Retina (tissue), 1 donor: ENCODE results near the gene TRIAP1.

ENCODE experiments used
- DNase-seq: peaks from one replicate; pipeline ENCODE4 v3.0.0-alpha.2; 2016

TRIAP1 gene

DNA sequence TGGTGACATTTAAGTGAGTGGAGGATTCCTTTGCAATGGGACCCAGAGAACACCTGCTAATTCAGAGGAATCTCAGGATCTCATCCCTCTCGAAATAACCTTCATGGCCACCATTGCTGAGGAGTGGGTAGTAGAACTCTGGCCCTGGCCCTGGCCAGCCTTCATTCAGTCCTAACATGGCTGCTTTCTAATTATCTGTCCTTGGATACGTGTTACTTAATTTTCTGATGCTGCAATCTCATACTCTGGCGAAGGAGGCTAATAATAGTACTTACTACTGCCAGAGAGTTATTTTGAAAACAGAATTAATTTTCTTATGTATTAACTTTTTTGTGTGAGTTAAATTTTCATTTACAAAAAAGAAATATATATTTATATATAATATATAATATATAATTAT lies 20.4 kb downstream of the TRIAP1 start:
- DNase-seq, result no peak

- DNase-seq, result no peak
Observed at GRCh38 chr12:120422892-120423456, 23.2 kb downstream of the TRIAP1 start.

DNA sequence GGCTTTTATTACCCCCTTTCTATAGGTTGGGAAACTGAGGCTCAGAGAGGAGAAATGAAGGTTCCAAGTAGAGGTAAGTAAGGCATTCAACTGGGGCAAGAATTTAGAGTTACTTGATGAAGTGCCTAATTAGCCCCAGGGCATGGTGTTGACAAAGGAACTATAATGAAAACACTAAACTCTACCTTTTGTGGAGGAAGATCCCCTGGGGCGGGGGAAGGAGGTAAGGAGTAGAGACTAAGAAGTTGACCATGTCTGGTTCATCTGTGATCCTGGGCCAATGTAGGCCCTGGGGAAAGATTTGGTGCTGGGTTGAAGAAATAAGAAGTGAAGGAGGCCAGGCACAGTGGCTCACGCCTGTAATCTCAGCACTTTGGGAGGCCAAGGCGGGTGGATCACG lies 24.5 kb downstream of the TRIAP1 start:
- no peak for DNase-seq

GRCh38 chr12:120417917-120418580 lies 28.1 kb downstream of the TRIAP1 start:
- no peak for DNase-seq

- no peak for DNase-seq
Observed at GRCh38 chr12:120416490-120417216, 29.5 kb downstream of the TRIAP1 start.

DNA sequence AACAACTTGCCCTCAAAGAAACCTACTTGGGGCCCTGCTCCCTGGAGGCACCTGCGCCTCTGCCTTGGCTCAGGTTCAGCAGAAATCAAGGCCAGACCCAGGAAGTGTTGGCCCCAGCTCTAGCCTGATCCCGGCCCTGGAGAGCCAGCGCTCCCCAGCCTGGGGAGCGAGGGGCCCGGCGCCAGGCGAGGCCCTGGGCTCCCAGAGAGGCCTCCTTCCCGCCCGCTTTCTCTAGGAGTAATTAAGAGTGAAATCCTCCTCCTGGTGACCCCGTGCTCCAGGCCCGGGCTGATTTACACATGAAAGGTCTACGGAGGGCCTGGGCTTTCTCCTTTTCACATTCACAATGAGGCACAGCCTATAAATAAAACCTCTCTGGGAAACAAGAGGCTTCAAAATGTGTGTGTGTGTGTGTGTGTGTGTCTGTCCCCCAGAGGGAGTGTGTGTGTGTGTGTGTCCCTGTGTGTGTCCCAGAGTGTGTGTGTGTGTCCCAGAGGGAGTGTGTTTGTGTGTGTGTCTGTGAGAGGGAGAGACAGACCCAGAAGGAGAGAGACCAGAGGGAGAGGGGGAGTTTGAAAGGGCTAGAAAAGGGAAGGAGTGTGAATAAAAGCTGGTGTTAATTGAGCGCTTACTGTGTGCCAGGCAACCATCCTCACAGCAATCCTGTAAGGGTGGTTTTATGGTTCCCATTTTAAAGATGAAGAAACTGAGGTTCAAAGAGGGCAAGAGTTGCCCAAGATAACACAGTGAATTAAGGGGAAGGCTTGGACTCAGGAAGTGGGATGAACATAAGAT lies 32.1 kb downstream of the TRIAP1 start:
- DNase-seq, result peak; percentile 86

GRCh38 chr12:120412421-120412820 lies 33.8 kb downstream of the TRIAP1 start:
- no peak for DNase-seq

DNA sequence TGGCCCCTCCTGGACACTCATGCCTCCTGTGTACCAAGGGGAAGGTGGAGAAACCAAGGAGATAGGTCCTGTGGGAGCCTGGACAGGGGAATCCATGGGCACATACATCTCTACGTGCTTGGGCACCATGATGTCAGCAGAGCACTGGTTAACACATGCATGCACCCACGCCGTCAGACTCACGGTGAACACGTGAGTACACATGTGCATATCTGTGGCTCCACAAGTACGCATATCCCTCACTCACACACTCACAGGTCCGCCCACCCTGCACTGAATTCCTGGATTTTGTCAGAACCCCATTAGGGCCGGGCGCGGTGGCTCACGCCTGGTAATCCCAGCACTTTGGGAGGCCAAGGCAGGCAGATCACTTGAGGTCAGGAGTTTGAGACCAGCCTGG lies 37.4 kb downstream of the TRIAP1 start:
- no peak for DNase-seq

DNA sequence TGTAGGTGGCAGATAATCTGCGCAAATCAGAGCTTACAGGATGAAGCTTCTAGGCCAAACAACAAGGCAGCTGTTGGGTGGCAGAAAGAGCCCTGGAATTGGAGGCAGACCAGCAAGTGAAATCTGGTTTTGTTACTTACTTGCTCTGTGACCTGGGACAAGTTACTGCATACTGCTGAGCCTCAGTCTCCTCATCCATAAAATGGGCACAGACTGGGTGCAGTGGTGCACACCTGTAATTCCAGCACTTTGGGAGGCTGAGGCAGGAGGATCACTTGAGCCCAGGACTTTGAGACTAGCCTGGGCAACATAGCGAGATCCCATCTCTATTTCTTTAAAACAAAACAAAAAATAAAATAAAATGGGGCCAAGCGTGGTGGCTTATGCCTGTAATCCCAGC lies 39.6 kb downstream of the TRIAP1 start:
- no peak for DNase-seq

DNA sequence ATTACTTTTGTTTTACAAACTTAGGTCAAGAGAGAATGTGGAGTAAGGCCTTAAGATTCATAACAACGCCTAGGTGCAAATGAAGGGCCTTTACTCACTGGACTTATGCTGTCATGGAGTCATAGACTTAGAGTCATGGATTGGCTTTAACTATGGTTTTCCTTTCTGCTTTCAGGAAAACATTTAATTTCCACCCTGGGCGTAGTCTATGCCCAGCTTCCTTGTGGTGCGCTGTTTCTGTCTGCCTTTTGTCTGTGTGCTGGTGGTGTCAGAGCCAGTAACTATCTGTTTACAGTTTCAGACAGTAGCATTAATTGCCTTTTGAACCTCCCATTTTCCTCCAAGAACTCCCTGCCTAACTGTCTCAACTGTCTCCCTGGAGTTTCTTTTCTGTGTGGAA lies 40.1 kb downstream of the TRIAP1 start:
- DNase-seq, result no peak

GRCh38 chr12:120404271-120404670 lies 41.9 kb downstream of the TRIAP1 start:
- DNase-seq, result no peak

DNA sequence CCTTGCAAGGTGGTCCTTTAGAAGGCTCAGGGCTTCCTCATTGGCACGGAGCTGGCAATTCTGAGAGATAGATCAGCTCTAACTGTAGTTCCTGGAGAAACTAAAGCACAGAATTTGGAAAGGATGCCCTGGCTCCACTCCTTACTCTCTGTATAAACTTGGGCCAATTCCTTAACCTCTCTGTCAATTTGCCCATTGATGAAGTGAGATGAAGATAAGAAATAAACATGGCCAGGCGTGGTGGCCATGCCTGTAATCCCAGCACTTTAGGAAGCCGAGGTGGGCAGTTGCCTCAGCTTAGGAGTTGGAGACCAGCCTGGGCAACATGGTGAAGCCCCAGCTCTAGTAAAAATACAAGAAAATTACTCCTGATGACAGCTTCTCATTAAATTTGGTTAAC lies 42.3 kb downstream of the TRIAP1 start:
- no peak for DNase-seq

- DNase-seq, result peak; percentile 79
Observed at GRCh38 chr12:120402217-120402616, 44.0 kb downstream of the TRIAP1 start.

GRCh38 chr12:120399531-120399930 lies 46.7 kb downstream of the TRIAP1 start:
- DNase-seq, result no peak

GRCh38 chr12:120397824-120398540 lies 48.2 kb downstream of the TRIAP1 start:
- DNase-seq, result peak; percentile 94

DNA sequence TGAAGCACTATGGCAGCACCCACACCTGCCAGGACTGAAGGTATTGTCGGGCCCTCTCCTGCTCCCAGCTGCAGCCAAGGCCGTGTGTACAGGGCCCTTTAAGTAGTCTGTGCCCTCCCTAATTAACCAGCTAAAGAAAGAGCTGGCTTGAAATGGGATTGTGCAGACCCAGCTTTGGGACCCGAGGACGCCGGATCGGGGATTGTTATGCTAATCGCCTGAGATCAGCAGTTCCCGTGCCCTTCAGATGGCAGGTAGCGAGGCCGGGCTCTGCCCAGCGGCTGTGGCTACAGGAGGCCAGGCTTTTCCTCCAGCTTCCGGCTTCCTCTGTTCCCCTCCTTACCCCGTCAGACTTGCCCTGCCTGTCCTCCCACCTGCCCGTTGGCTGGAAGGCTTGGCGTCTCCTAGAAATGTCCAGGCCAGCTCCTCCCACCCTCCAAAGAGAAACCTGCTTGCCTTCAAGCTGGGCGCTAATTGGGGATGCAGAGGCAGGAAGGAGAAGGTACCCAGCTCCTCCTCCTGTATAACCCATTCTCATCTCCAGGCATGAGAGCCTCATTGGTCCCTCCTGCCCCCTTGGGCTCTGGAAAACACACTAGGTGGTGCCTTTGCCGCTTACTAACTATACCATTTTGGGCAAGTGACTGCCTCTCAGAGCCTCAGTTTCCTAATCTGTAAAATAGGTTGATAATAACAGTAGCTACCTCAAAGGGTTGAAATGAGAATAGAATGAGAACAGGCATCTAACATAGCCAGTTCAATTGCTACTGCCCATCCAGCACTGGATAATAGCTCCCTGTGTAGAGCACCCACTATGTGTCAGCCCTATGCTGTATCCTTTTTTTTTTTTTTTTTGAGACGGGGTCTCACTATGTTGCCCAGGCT lies 51.5 kb downstream of the TRIAP1 start:
- DNase-seq, result peak; percentile 81
